Measurements from ENCODE around the gene SAP25. TPM values are rescaled to one million over a fixed set of nuclear protein-coding genes. Genes with fewer than 3 reads are reported as not detected.
"Not testable (repeated sequence)": the region's sequence is repeated elsewhere in the genome, so short reads cannot be mapped to it uniquely, and the experiment has no call there.

SAP25 gene
- total RNA-seq, 3 donors from 2014 or later (not counting 1 experiment from before 2014, with no cell fraction given), result 25.9 to 46.4 (median 32.5) TPM

GRCh38 chr7:100539436-100540006, 34.2 kb downstream of the SAP25 start:
- Histone ChIP-seq H3K9me3 (ENCODE audit: control insufficient read depth, insufficient read depth, low read length) (no peaks in the 10 kb centered on the region), H3K36me3 (ENCODE audit: control insufficient read depth, insufficient read depth, low read length) (no peaks in the 10 kb centered on the region), H3K4me3 (ENCODE audit: low read length) (peak overlapping the region; percentile 55), H3K4me1 (ENCODE audit: control insufficient read depth, insufficient read depth, low read length) (peaks cover 44% of the 10 kb centered on the region), H3K27me3 (ENCODE audit: control insufficient read depth, insufficient read depth, low read length) (no peaks in the 10 kb centered on the region), H3K27ac (ENCODE audit: low read length) (no peak overlapping the region)
- ATAC-seq, result no peak
- Mint-ChIP-seq H3K4me3 (peak overlapping the region; percentile 99), H3K27ac (peak overlapping the region; percentile 79 to 90), H3K27me3 (ENCODE audit: low read depth in 2 of 2) (no peaks in the 10 kb centered on the region), H3K9me3 (no peaks in the 10 kb centered on the region), H3K4me1 (peaks cover 53 to 59% of the 10 kb centered on the region in 2 donors), H3K36me3 (no peaks in the 10 kb centered on the region)
- intact Hi-C loops (cut with micrococcal nuclease), result no loop called here
- WGBS (ENCODE audit: insufficient coverage), result under 1% methylated on average over 44 of the region's 44 CpGs
- peak in 1 of 2 donors; percentile 35 for DNase-seq
- TF ChIP-seq CTCF (IDR thresholded peaks at IDR 0.05), result no peak

- no peak for TF ChIP-seq CTCF (IDR thresholded peaks at IDR 0.05)
- peak within 1 kb of the TSS; percentile 99 for H3K4me3 Mint-ChIP-seq
- ATAC-seq (peak; percentile 96 to 100 (median 96)), DNase-seq (peak; percentile 100)
- Histone ChIP-seq H3K36me3 (ENCODE audit: control insufficient read depth, insufficient read depth, low read length) (no peaks in the 10 kb centered on the region), H3K4me3 (ENCODE audit: low read length) (peak within 1 kb of the TSS; percentile 55), H3K9me3 (ENCODE audit: control insufficient read depth, insufficient read depth, low read length) (no peaks in the 10 kb centered on the region), H3K27me3 (ENCODE audit: control insufficient read depth, insufficient read depth, low read length) (no peaks in the 10 kb centered on the region), H3K4me1 (ENCODE audit: control insufficient read depth, insufficient read depth, low read length) (peaks cover 39% of the 10 kb centered on the region), H3K27ac (ENCODE audit: low read length) (peak within 1 kb of the TSS; percentile 20)
- peak within 1 kb of the TSS; percentile 79 to 90 for H3K27ac Mint-ChIP-seq
- H3K36me3 Mint-ChIP-seq, result no peaks in the 10 kb centered on the region
- WGBS (ENCODE audit: insufficient coverage), result under 1% methylated on average over 60 of the region's 60 CpGs
- H3K27me3 Mint-ChIP-seq (ENCODE audit: low read depth in 2 of 2), result no peaks in the 10 kb centered on the region
- H3K4me1 Mint-ChIP-seq, result peaks cover 46 to 53% of the 10 kb centered on the region in 2 donors
- H3K9me3 Mint-ChIP-seq, result no peaks in the 10 kb centered on the region
- intact Hi-C loops (cut with micrococcal nuclease), result no loop called here
Measured at GRCh38 chr7:100538654-100539435, 34.9 kb downstream of the SAP25 start, which contains the start of gene AGFG2. AGFG2 (plus strand) TSS chr7:100539203; CDS start chr7:100539347, 144 bp downstream.

GRCh38 chr7:100538348-100538653, 35.4 kb downstream of the SAP25 start:
- Histone ChIP-seq H3K27me3 (ENCODE audit: control insufficient read depth, insufficient read depth, low read length) (no peaks in the 10 kb centered on the region), H3K9me3 (ENCODE audit: control insufficient read depth, insufficient read depth, low read length) (no peaks in the 10 kb centered on the region), H3K27ac (ENCODE audit: low read length) (peak overlapping the region; percentile 20), H3K4me3 (ENCODE audit: low read length) (peak overlapping the region; percentile 10), H3K36me3 (ENCODE audit: control insufficient read depth, insufficient read depth, low read length) (no peaks in the 10 kb centered on the region), H3K4me1 (ENCODE audit: control insufficient read depth, insufficient read depth, low read length) (peaks cover 35% of the 10 kb centered on the region)
- H3K9me3 Mint-ChIP-seq, result no peaks in the 10 kb centered on the region
- DNase-seq (no peak), ATAC-seq (no peak)
- peak overlapping the region; percentile 99 for H3K4me3 Mint-ChIP-seq
- H3K36me3 Mint-ChIP-seq, result no peaks in the 10 kb centered on the region
- H3K4me1 Mint-ChIP-seq, result peaks cover 41 to 47% of the 10 kb centered on the region in 2 donors
- 12% methylated on average over 8 of the region's 8 CpGs for WGBS (ENCODE audit: insufficient coverage)
- H3K27ac Mint-ChIP-seq, result peak overlapping the region; percentile 79 to 90
- intact Hi-C loops (cut with micrococcal nuclease), result no loop called here
- no peaks in the 10 kb centered on the region for H3K27me3 Mint-ChIP-seq (ENCODE audit: low read depth in 2 of 2)
- no peak for TF ChIP-seq CTCF (IDR thresholded peaks at IDR 0.05)

GRCh38 chr7:100536695-100537094, 37.0 kb downstream of the SAP25 start:
- H3K27ac ChIP-seq (ENCODE audit: low read length); H3K36me3 Mint-ChIP-seq; H3K4me3 ChIP-seq (ENCODE audit: low read length); H3K27ac Mint-ChIP-seq; H3K27me3 ChIP-seq (ENCODE audit: control insufficient read depth, insufficient read depth, low read length); H3K9me3 ChIP-seq (ENCODE audit: control insufficient read depth, insufficient read depth, low read length); DNase-seq; ATAC-seq; H3K9me3 Mint-ChIP-seq; H3K36me3 ChIP-seq (ENCODE audit: control insufficient read depth, insufficient read depth, low read length); H3K4me3 Mint-ChIP-seq; intact Hi-C loops (cut with micrococcal nuclease); H3K27me3 Mint-ChIP-seq (ENCODE audit: low read depth in 2 of 2): not testable (repeated sequence)
- 72% methylated on average over 1 of the region's 2 CpGs for WGBS (ENCODE audit: insufficient coverage)
- H3K4me1 ChIP-seq (ENCODE audit: control insufficient read depth, insufficient read depth, low read length), result peaks cover 22% of the 10 kb centered on the region
- H3K4me1 Mint-ChIP-seq, result peaks cover 28 to 33% of the 10 kb centered on the region in 2 donors

- H3K4me3 Mint-ChIP-seq; DNase-seq; H3K36me3 Mint-ChIP-seq; ATAC-seq; H3K9me3 ChIP-seq (ENCODE audit: control insufficient read depth, insufficient read depth, low read length); H3K27ac Mint-ChIP-seq; H3K36me3 ChIP-seq (ENCODE audit: control insufficient read depth, insufficient read depth, low read length); H3K4me3 ChIP-seq (ENCODE audit: low read length); H3K27me3 ChIP-seq (ENCODE audit: control insufficient read depth, insufficient read depth, low read length); H3K27me3 Mint-ChIP-seq (ENCODE audit: low read depth in 2 of 2); intact Hi-C loops (cut with micrococcal nuclease); H3K27ac ChIP-seq (ENCODE audit: low read length); H3K9me3 Mint-ChIP-seq: not testable (repeated sequence)
- H3K4me1 Mint-ChIP-seq, result peaks cover 23 to 26% of the 10 kb centered on the region in 2 donors
- 97% methylated on average over 8 of the region's 9 CpGs for WGBS (ENCODE audit: insufficient coverage)
- peaks cover 18% of the 10 kb centered on the region for H3K4me1 ChIP-seq (ENCODE audit: control insufficient read depth, insufficient read depth, low read length)
Measured at GRCh38 chr7:100535982-100536381, 37.7 kb downstream of the SAP25 start.
